GDM1 (cell line): Measurements from ENCODE around the gene DTL.

ENCODE experiments used
- DNase-seq: peaks from one replicate; lab custom pipeline; 2025; lab: John Stamatoyannopoulos, UW

The DTL gene

DNA sequence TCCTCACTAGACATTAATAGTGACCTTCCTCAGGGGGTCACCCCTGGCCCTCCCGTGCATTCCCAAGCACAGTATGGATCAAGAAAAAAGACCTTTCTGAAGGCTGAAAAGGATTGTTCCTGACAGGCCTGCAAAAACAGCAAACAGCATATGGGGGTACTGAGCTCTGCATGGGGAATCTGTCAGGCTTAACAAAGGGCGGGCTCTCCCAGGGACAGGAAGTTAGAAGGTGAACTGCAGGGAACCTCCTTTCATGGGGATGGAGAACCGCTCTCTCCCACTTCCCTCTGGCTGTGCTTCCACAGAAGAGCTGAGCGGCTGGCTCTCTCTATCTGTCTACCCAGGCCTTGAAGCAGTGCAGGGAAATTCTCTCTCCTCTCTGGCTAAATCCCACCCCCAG lies 91.7 kb downstream of the DTL start:
- DNase-seq, result no peak

DNA sequence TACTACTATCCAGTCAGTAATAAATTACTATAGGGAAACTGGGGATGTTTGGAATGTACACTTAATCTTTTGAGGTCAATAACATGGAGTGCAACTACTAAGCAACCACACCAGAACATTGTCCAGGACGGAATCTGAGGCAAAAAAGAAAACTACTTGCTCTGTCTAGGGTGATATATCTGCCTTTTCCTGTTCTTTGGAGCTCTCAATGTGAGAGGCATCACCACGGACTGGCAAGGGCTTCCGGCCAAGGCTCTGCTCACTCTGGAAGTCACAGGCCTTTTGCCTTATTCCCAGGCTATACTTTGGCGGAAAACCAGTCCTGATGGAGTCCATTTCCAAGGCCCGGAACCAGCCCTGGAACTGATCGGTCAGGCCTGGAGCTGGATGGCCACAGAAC lies 94.2 kb downstream of the DTL start:
- no peak for DNase-seq

DNA sequence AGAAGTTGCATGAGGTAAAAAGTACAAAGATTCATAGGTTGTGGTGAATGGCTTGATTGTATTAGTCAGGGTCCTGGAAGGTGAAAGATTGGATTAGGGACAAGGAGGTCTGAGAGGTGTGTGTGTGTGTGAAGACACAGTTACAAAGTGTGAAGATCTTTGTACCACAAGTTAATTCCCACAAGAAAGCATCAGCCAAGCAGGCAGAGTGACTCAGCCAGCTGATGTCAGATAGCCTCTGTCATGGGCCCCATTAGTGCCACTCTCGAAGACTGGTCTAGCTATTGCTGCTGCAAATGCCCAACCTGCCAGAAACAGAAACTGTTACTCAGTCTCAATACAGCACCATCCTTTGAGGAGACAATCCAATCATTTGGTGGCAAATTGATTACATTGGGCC lies 96.5 kb downstream of the DTL start:
- no peak for DNase-seq

DNA sequence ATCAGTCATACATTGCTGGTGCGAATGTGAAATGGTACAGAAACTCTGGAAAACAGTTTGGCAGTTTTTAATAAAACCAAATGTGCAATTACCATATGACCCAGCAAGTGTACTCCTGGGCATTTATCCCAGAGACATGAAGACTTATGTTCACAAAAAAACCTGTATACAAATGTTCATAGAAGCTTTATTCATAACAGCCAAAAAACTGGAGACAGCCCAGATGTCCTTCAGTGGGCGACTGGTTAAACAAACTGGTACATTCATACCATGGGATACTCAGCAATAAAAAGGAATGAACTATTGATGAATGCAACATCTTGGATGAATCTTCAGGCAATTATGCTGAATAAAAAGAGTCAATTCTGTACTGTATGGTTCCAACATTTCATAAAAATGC lies 97.8 kb downstream of the DTL start:
- no peak for DNase-seq

DNA sequence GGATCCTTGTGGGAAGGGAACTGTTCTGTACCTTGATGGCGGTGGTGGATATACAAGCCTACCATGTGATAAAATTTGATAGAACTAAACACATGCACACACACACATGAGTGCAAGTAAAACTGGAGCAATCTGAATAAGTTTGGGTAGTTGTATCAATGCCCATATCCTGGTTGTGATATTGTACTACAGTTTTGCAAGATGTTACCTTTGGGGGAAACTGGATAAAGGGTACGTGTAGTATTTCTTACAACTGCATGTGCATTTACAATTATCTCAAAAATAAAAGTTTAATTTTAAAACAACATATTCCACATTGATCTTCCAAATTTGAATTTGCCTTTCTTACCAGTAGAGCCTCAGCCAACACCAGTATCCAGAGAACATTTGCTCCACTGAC lies 99.6 kb downstream of the DTL start:
- no peak for DNase-seq

DNA sequence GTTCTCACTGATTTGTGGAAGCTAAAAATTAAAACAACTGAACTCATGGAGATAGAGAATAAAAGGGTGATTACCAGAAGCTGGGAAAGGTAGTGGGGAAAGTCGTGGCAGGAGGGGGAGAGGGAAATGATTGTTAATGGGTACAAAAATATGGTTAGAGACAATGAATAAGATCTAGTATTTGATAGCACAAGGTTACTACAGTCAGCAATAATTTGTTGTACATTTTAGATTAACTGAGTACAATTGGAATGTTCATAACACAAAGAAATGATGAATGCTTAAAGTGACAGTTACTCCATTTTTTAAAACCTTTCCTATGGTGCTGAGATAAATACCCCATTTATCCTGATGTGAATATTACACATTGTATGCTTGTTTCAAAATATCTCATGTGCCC lies 102.3 kb downstream of the DTL start:
- no peak for DNase-seq

DNA sequence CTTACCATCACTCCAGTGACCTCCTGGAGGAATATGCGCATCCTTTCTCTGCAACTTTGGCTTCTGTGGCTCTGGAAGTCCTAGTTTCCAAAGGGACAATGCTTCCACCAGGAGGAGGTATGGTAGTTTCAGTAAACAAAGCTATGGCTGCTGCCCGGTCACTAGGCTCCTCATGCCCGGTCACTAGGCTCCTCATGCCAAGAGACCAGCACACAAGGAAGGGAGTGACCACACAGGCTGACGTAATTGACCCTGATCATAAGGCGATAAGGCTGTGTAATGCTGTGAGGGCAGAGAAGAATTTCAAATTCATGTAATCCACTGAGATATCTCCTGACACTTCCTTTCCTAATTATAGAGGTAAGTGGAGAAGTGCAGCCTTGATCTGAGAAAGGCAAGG lies 102.9 kb downstream of the DTL start:
- DNase-seq, result no peak

DNA sequence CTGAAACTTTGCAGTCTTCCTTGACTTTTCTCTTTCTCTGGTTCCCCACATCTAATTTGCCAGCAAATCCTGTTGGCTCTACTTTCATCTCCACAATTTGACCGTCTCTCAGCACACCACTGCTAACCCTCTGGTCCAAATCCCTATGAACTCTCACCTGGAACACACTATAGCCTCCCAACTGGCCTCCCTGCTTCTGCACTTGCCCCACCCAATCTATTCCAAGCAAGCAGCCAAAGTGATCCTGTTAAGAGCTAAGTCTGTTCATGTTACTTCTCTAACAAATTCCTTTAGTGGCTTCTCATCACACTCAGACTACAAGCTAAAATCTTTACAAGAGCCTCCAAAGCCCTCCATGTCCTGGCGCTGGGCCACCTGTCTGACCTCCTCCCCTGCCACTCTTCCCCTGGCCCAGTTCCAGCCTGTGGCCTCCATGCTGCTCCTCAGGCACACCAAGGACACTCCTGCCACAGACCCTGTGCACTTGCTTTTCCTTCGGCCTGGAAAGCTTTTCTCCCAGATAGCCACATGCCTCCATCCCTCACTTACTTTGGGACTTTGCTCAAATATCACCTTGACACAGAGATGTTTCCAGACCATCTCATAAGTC lies 104.1 kb downstream of the DTL start:
- DNase-seq, result no peak

DNA sequence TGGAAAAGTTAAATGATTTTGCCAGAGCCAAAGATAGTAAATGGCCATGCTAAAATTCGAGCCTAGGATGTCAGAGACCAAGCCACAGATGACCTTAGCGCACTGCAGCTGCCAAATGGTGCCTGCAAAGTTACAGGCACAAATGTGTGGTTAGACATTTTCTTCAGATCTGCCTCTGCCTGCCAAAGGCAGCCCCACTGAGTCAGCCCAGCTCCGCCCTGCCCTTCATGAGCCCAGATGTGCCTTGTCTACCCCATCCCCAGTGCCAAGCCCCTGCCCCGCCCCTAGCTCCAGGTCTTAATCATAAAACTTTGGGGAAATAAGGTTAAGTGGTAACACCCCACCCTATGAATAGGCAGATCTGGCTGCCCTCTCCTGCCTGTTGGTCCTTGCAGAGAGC lies 105.9 kb downstream of the DTL start:
- DNase-seq, result no peak

DNA sequence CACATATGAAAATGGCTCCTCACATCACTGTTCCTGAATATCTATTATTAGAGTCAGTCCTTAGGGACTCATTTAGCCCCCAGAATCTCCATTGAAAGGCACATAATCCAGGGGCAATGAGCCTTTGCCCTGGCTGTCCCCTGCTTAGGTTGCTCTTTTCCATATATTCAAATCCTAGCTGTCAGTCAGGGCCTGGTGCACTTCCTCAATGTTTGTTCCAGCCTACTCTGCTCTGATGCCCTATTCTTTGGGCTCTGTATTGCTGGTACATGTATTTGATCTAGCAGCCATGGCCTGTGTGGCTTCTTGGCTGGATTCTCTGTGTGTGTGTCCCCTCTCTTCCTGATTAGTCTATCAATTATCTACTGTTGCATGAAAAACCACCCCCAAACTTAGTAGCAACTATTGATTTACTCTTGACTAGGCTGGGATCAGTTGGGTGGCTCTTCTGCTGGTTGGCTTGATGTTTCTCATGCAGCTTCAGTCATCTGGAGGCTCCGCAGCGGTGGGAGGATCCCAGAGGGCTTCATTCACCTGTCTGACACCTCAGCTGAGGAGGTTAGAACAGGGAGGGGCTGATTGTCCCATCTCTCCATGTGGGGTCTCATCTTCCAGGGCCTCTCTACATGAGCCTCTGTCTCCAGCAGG lies 107.5 kb downstream of the DTL start:
- DNase-seq, result no peak

DNA sequence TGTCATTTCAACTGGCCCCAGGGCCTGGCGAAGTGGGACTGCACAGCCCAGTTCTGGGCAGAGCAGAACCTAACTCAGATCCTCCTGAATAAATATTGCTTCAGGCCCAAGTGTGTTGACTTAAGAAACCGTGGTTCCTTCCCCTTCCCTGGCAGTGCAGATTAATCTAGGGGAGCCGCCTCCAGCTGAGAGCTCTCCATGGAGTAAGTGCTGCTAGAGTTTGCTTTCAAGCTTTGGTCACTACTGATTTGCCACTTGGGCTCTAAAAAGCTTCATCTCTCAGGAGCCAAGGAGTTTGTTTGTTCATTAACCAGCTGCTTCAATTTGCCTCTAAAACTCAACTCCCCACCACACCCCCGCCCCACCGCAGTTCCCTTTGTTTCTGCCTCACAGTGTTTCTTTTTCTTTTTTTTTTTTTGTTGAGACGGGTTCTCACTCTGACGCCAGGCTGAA lies 112.1 kb downstream of the DTL start:
- peak; percentile 15 for DNase-seq

DNA sequence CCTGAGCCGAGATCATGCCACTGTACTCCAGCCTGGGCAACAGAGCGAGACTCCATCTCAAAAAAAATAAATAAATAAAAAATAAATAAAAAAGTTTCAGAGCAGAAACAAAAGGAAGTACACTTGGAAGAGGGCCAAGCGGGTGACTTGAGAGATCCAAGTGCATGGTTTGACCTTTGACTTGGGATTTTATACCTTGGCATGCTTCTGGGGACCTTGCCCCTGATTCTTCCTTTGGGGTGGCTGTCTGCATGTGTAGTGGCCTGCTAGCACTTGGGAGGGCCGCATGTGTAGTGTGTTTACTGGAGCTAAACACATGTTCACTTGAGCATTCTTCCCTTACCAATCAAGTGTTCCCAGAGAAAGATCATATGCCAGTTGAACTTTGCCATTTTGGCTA lies 114.0 kb downstream of the DTL start:
- no peak for DNase-seq

DNA sequence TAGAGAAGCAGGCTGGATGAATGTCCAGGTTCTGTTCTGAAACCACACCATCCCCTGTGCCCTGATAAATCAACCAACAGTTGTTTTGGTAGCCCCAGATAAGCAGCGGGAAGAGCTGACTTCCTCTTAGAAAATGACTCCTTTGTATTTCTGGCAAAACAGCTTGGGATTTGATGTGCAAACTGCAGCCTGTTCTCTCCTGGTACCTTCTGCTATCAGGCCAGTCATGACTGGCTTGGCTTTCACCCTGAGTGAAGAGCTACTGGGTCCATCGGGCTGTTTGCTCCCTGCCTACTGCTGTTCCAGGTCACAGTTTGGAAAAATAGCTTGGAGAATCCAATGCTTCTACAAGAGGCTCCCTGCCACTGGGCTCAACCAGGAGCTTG lies 116.8 kb downstream of the DTL start:
- peak; percentile 83 for DNase-seq

DNA sequence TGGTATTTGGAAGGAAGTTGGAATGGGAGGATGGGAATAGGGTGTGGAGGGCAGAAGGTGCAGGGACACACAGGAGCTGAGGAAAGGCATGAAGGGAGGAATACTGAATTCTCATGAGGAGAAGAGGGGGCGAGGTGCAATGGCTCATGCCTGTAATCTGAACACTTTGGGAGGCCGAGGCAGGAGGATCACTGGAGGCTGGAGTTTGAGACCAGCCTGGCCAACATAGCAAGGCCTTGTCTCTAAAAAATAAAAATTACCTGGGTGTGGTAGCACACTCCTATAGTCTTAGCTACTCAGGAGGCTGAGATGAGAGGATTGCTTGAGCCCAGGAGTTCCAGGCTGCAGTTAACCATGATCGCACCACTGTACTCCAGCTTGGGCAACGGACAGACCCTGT lies 117.3 kb downstream of the DTL start:
- no peak for DNase-seq

DNA sequence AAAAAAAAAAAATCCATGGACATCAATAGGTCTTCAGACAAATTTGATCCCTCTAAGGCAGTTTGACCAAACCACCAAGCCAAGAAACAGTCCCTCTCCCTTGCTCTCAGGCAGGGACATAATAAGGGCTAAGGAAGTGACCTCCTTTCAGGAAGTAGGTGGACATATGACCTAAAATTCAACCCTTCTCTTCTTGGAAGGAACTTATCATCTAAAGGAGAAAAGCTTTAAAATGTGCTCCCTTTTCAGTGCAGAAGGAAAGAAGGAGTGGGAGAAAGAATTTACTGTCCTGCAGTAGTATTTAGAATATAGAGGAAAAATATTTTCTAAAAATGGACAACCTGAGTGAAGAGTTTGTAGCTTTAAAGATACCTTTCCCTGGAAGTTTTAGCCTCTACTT lies 118.1 kb downstream of the DTL start:
- no peak for DNase-seq
